Nephron progenitor cell (in vitro differentiated cells): Measurements from ENCODE around the gene CCDC171.

ENCODE experiments used
- DNase-seq: peaks from one replicate; pipeline ENCODE4 v3.0.0; 2021
- H3K27ac Mint-ChIP-seq: 2 replicates; pipeline ENCODE4 v1.8.0; 2021; ENCODE audit warnings: mild to moderate bottlenecking, moderate library complexity, mixed read lengths
- H3K27me3 Mint-ChIP-seq: 2 replicates; pipeline ENCODE4 v1.8.0; 2021; ENCODE audit warnings: mild to moderate bottlenecking, low read depth, mixed read lengths; ENCODE audit not compliant: poor library complexity
- H3K36me3 Mint-ChIP-seq: 2 replicates; pipeline ENCODE4 v1.8.0; 2021; ENCODE audit warnings: low read depth, mixed read lengths
- H3K4me1 Mint-ChIP-seq: 2 replicates; pipeline ENCODE4 v1.8.0; 2021; ENCODE audit warnings: mixed read lengths
- H3K4me3 Mint-ChIP-seq: 2 replicates; pipeline ENCODE4 v1.8.0; 2021; ENCODE audit warnings: mild to moderate bottlenecking, moderate library complexity, mixed read lengths
- H3K9me3 Mint-ChIP-seq: 2 replicates; pipeline ENCODE4 v1.8.0; 2021; ENCODE audit warnings: mild to moderate bottlenecking, moderate library complexity, mixed read lengths
- TF ChIP-seq, protein P1 (sequence below): fragments of 200-600 bp; sonication (generic); IDR thresholded peaks from 2 replicates; pipeline ENCODE4 v1.5.0; 2021; ENCODE audit warnings: antibody characterized with exemption

Gene CCDC171

DNA sequence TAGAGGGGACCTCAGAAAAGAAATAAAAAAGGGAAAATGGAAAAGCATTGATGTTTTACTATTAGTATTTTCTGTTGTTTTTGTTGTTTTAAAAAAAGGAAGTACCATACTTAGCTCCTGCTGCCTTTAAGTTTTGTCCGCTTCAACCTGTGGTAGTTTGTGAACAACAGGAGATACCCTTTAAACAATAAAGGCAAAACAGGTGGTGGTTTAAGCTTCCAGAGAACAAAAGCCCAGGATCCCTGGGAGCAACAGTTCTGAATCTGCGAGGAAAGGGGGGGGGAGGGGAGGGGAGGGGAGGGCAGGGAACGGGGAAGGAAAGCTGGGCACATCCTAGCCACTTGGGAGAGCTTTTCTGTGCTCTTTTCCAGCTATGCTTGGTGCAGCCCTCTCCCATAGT, 40.0 kb upstream of the CCDC171 start:
- Mint-ChIP-seq H3K4me1 (peaks cover 40% of the 10 kb centered on the region), H3K36me3 (peaks cover 8% of the 10 kb centered on the region), H3K4me3 (no peak overlapping the region), H3K9me3 (no peaks in the 10 kb centered on the region), H3K27ac (no peak overlapping the region), H3K27me3 (no peaks in the 10 kb centered on the region)
- DNase-seq = no peak
- TF ChIP-seq, protein P1, sequence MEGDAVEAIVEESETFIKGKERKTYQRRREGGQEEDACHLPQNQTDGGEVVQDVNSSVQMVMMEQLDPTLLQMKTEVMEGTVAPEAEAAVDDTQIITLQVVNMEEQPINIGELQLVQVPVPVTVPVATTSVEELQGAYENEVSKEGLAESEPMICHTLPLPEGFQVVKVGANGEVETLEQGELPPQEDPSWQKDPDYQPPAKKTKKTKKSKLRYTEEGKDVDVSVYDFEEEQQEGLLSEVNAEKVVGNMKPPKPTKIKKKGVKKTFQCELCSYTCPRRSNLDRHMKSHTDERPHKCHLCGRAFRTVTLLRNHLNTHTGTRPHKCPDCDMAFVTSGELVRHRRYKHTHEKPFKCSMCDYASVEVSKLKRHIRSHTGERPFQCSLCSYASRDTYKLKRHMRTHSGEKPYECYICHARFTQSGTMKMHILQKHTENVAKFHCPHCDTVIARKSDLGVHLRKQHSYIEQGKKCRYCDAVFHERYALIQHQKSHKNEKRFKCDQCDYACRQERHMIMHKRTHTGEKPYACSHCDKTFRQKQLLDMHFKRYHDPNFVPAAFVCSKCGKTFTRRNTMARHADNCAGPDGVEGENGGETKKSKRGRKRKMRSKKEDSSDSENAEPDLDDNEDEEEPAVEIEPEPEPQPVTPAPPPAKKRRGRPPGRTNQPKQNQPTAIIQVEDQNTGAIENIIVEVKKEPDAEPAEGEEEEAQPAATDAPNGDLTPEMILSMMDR = no peak

DNA sequence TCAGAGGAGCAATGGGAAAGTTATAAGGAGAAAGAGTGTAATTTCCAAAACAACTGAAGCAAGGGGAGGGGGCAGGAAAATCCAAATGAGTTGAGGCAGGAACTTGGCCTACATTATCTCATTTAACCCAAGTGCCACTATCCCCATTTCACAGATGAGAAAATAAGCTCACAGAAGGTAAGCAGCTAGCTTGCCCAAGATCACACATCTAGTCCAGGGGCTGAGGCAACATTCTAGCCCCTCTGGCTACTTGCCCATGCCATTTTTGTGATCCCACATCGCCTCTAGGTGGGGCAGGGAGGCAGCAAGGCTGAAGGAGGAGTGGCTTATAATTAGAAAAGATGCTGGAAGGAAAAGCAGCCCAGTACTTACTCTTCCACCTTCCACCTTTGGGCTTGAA, 39.5 kb upstream of the CCDC171 start:
- no peak for DNase-seq
- peaks cover 3% of the 10 kb centered on the region for H3K36me3 Mint-ChIP-seq
- no peak overlapping the region for H3K4me3 Mint-ChIP-seq
- peaks cover 36% of the 10 kb centered on the region for H3K4me1 Mint-ChIP-seq
- TF ChIP-seq, protein P1 = no peak
- H3K27ac Mint-ChIP-seq = no peak overlapping the region
- no peaks in the 10 kb centered on the region for H3K9me3 Mint-ChIP-seq
- H3K27me3 Mint-ChIP-seq = no peaks in the 10 kb centered on the region

DNA sequence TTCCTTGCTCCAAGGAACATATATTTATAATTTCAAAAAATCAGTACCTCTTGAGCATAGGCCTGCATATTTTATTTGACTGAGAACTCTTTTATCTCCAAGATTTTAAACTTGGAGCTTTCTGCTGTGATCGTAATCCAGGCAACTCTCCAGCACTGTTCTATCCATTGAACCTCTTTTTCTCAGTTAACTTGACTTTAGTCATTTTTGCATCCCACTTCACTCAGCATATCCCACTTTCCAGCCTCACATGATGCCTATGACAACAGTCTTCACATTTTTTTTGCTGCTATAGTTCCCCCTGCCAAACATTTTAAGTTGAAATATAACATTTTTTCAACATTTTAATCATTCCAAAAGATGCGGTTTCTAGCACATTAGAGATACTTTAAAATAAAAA, 33.0 kb upstream of the CCDC171 start:
- TF ChIP-seq, protein P1 = no peak
- H3K4me3 Mint-ChIP-seq = no peak overlapping the region
- peaks cover 6% of the 10 kb centered on the region for H3K27me3 Mint-ChIP-seq
- no peaks in the 10 kb centered on the region for H3K9me3 Mint-ChIP-seq
- H3K36me3 Mint-ChIP-seq = no peaks in the 10 kb centered on the region
- no peaks in the 10 kb centered on the region for H3K4me1 Mint-ChIP-seq
- DNase-seq = no peak
- no peak overlapping the region for H3K27ac Mint-ChIP-seq

DNA sequence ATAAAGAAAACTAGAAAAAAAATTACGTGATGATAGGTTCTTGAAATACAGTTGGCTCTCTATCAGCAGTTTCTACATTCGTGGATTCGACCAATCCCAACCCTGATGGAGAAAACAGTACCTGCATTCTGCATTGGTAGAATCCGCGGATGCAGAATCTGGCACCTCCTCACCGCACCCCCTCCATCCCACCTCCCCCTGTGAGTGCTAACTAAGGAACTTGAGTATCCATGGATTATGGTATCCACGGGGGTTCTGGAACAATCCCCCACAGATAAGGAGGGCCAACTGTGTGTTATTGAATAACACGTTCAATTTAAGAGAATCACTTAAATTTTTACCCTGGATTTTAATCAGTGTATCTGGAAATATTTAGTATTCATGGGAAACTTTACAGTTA, 31.6 kb upstream of the CCDC171 start:
- Mint-ChIP-seq H3K27me3 (peaks cover 6% of the 10 kb centered on the region), H3K36me3 (no peaks in the 10 kb centered on the region), H3K9me3 (no peaks in the 10 kb centered on the region), H3K4me1 (no peaks in the 10 kb centered on the region), H3K4me3 (no peak overlapping the region), H3K27ac (no peak overlapping the region)
- DNase-seq = no peak
- TF ChIP-seq, protein P1 = no peak

DNA sequence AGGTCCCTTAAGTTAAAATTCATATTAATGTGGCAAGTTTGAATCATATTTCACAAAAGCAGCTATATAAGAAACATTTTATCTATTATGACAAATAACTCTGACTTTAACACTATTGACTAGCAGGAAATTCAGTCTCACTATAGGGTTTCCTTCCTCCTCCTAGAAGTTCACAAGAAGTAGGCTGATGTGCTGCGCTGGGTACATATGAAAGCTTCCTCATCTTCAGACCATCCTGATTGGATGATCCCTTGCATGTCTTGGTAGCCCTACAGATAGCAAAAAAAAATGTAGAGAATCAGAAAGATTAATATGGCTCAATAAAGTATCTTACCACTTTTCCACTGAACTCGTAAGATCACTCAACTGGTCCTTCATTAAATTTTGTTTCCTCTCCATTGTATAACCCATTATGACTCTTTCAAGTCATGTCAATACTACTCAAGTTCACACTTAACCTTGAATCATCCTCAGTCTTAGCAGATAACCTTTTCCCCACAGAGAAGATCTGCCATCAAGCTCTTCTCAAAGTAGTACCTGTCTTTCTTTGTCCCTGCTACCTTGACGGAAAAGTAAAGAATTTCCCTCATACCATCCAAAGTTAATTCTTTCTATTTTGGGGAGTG, 30.6 kb upstream of the CCDC171 start:
- no peak overlapping the region for H3K4me3 Mint-ChIP-seq
- H3K4me1 Mint-ChIP-seq = no peaks in the 10 kb centered on the region
- no peak overlapping the region for H3K27ac Mint-ChIP-seq
- DNase-seq = no peak
- TF ChIP-seq, protein P1 = no peak
- H3K27me3 Mint-ChIP-seq = peaks cover 6% of the 10 kb centered on the region
- no peaks in the 10 kb centered on the region for H3K36me3 Mint-ChIP-seq
- H3K9me3 Mint-ChIP-seq = no peaks in the 10 kb centered on the region

DNA sequence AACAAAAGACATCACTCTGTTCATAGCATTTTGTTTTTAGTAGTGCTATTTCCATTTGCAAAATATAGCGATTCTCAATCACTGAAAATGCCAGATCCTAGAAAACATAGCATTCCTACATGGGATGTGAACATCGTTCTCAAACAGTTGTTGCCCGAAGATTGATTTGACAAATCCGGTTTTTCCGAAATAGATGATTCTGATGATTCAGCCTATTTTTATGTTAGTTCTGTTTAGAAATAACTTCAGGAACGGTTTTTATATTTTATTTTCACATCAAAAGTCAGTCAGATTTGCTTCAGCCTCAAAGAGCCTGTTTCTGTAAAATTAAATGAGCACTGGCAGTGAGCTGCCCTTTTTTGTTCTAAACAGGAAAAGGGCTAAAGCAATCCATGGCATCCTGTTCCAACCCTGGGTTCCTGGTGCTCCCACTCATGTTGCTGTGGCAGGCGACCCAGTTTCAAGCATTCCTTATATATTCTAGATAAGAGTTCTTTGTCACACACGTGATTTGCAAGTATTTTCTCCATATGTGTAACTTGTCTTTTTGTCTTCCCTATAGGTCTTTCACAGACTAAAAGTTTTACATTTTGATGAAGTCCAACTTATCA, 27.9 kb upstream of the CCDC171 start:
- H3K4me3 Mint-ChIP-seq = no peak overlapping the region
- no peaks in the 10 kb centered on the region for H3K36me3 Mint-ChIP-seq
- H3K9me3 Mint-ChIP-seq = no peaks in the 10 kb centered on the region
- peaks cover 3% of the 10 kb centered on the region for H3K27me3 Mint-ChIP-seq
- no peaks in the 10 kb centered on the region for H3K4me1 Mint-ChIP-seq
- no peak overlapping the region for H3K27ac Mint-ChIP-seq
- DNase-seq = no peak
- TF ChIP-seq, protein P1 = no peak
